ENCODE results near the gene ACVR1B.

- TF ChIP-seq ZNF416 (tag by site-specific recombination; IDR thresholded peaks at IDR 0.05) (no peak), ZBTB1 (tag by site-specific recombination; IDR thresholded peaks at IDR 0.05) (no peak), ZBTB21 (tag by site-specific recombination; IDR thresholded peaks at IDR 0.05) (no peak), ZNF302 (tag by site-specific recombination; IDR thresholded peaks at IDR 0.05; ENCODE audit: low read depth) (no peak), ZNF155 (tag by site-specific recombination; IDR thresholded peaks at IDR 0.05) (no peak), ZNF791 (tag by site-specific recombination; IDR thresholded peaks at IDR 0.05) (no peak), MYNN (tag by site-specific recombination; IDR thresholded peaks at IDR 0.05; ENCODE audit: borderline replicate concordance) (no peak)
- TF ChIP-seq, protein P1, sequence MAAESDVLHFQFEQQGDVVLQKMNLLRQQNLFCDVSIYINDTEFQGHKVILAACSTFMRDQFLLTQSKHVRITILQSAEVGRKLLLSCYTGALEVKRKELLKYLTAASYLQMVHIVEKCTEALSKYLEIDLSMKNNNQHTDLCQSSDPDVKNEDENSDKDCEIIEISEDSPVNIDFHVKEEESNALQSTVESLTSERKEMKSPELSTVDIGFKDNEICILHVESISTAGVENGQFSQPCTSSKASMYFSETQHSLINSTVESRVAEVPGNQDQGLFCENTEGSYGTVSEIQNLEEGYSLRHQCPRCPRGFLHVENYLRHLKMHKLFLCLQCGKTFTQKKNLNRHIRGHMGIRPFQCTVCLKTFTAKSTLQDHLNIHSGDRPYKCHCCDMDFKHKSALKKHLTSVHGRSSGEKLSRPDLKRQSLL (tag by site-specific recombination; IDR thresholded peaks at IDR 0.05): no peak
These were observed 75.8 kb downstream of the ACVR1B start for GRCh38 chr12:52027085-52027843.

All from HEK293 (cell line).